Calu3 (cell line): ENCODE measurements around the gene TRIM44. TPM values are rescaled to one million over a fixed set of nuclear protein-coding genes. Genes with fewer than 3 reads are reported as not detected.

Experiments
- BruUV-seq: library from RNA; stranded (reverse); fragments of 400-500 nt; replicated peaks from 2 replicates; lab custom pipeline; 2021; lab: Mats Ljungman, UMichigan
- CTCF ChIA-PET: fragments of 300-600 bp; sonication (Branson Sonifier 250); formaldehyde crosslinking; loops from one replicate; lab custom pipeline; 2022; ENCODE audit warnings: antibody characterized with exemption; lab: Charles Lee
- DNase-seq: peaks from one replicate; pipeline ENCODE4 v3.0.0; 2022
- H3K27ac Mint-ChIP-seq: one replicate; pipeline ENCODE4 v1.8.0; 2022; ENCODE audit warnings: mixed read lengths; ENCODE audit not compliant: unreplicated experiment
- H3K27me3 Mint-ChIP-seq: one replicate; pipeline ENCODE4 v1.8.0; 2022; ENCODE audit warnings: mixed read lengths; ENCODE audit not compliant: unreplicated experiment
- H3K36me3 Mint-ChIP-seq: one replicate; pipeline ENCODE4 v1.8.0; 2022; ENCODE audit warnings: mild to moderate bottlenecking, moderate library complexity, mixed read lengths; ENCODE audit not compliant: insufficient read depth, unreplicated experiment
- H3K4me1 Mint-ChIP-seq: one replicate; pipeline ENCODE4 v1.8.0; 2022; ENCODE audit warnings: mild to moderate bottlenecking, low read depth, mixed read lengths; ENCODE audit not compliant: unreplicated experiment
- H3K4me3 Mint-ChIP-seq: one replicate; pipeline ENCODE4 v1.8.0; 2022; ENCODE audit warnings: mild to moderate bottlenecking, low read depth, moderate library complexity, mixed read lengths; ENCODE audit not compliant: unreplicated experiment
- H3K9me3 Mint-ChIP-seq: one replicate; pipeline ENCODE4 v1.8.0; 2022; ENCODE audit warnings: low read depth, mixed read lengths; ENCODE audit not compliant: unreplicated experiment
- intact Hi-C: fragments of 100-400 bp; cut with micrococcal nuclease; formaldehyde crosslinking; loops from one replicate; pipeline ENCODE4 v1.10.0; 2022; ENCODE audit not compliant: unreplicated experiment
- total RNA-seq: library from RNA; stranded (reverse); gene quantifications from 2 replicates; pipeline ENCODE4 v1.2.3, GENCODE V29; 2022
- TF ChIP-seq, protein P1 (sequence below): fragments of 200-600 bp; IDR thresholded peaks from one replicate; pipeline ENCODE4 v1.8.0; 2022; ENCODE audit warnings: antibody characterized with exemption; ENCODE audit not compliant: unreplicated experiment

Gene TRIM44
- total RNA-seq, 1 experiment from 2014 or later: 71.3 TPM

DNA sequence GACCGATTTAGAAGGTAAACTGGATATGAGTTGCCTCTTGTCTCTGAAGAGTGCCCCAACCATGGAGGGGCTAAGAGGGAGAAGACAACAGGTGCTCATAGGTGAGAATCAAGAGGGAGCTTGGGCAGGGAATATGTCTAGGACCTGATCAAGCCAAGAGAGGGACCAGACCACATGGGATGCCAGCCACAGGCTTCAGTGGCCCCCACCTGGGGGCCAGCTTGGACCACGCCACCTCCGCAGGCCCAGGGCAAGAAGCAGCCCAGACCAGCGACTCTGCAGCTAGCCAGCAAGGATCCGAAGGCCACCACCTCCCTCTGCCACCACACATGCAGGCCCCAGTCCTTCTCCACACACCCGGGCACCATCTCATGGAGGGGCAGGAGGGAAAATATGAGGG is 188.8 kb downstream of the TRIM44 start:
- no peak for DNase-seq
- Mint-ChIP-seq H3K27me3 (peaks cover 54% of the 10 kb centered on the region), H3K27ac (no peak overlapping the region), H3K4me3 (no peak overlapping the region), H3K36me3 (no peaks in the 10 kb centered on the region), H3K4me1 (no peaks in the 10 kb centered on the region), H3K9me3 (no peaks in the 10 kb centered on the region)
- intact Hi-C loops: no loop called here
- CTCF ChIA-PET: interaction anchor here (0.6 kb wide), 1 partner anchor 787 kb away, joined by 5 read pairs; no protein-coding TSS in a partner anchor
- TF ChIP-seq, protein P1, sequence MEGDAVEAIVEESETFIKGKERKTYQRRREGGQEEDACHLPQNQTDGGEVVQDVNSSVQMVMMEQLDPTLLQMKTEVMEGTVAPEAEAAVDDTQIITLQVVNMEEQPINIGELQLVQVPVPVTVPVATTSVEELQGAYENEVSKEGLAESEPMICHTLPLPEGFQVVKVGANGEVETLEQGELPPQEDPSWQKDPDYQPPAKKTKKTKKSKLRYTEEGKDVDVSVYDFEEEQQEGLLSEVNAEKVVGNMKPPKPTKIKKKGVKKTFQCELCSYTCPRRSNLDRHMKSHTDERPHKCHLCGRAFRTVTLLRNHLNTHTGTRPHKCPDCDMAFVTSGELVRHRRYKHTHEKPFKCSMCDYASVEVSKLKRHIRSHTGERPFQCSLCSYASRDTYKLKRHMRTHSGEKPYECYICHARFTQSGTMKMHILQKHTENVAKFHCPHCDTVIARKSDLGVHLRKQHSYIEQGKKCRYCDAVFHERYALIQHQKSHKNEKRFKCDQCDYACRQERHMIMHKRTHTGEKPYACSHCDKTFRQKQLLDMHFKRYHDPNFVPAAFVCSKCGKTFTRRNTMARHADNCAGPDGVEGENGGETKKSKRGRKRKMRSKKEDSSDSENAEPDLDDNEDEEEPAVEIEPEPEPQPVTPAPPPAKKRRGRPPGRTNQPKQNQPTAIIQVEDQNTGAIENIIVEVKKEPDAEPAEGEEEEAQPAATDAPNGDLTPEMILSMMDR: no peak
- no TSS peak for BruUV-seq

DNA sequence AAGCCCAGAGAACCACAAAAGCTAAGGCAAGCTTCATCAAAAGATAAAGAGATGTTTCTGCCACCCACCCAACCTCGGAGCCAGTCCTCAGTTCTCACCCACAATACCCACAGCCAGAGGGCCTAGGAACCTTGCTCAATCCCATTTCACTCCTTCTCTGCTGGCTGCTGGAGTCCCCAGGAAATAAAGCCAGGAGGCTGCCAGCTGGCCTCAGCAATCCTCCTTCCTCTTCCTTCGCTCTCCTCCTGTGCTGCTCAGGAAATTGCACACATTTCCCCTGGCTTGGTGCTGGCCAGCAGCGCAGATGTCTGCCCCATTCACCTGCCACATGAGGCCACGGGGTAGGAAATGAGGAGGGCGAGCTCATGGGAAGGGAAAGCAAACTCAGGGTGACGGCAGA is 189.5 kb downstream of the TRIM44 start:
- H3K27ac Mint-ChIP-seq: no peak overlapping the region
- CTCF ChIA-PET: no interaction called here
- no peak overlapping the region for H3K4me3 Mint-ChIP-seq
- TF ChIP-seq, protein P1: no peak
- H3K4me1 Mint-ChIP-seq: no peaks in the 10 kb centered on the region
- DNase-seq: no peak
- BruUV-seq: no TSS peak
- peaks cover 54% of the 10 kb centered on the region for H3K27me3 Mint-ChIP-seq
- H3K9me3 Mint-ChIP-seq: no peaks in the 10 kb centered on the region
- intact Hi-C loops: no loop called here
- H3K36me3 Mint-ChIP-seq: no peaks in the 10 kb centered on the region

DNA sequence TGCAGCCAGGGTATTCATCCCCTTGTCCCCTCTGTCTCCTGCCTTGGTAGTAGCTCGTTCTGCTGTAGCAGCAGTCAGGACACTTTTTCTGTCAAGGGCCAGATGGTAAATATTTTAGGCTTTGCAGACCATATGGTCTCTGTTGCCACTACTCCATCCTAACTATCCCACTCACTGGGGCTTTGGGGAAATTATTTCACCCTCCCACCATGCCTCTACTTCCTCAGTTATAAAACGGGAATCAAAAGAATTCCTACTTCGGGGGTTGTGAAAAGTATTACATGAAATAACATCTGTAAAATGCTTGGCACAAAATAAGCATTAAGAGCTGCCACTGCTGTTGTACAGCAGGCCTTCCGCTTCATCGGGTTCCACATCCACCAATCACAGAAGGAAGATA is 191.4 kb downstream of the TRIM44 start:
- Mint-ChIP-seq H3K36me3 (no peaks in the 10 kb centered on the region), H3K27ac (no peak overlapping the region), H3K9me3 (no peaks in the 10 kb centered on the region), H3K4me3 (no peak overlapping the region), H3K27me3 (peaks cover 35% of the 10 kb centered on the region), H3K4me1 (no peaks in the 10 kb centered on the region)
- CTCF ChIA-PET: no interaction called here
- no TSS peak for BruUV-seq
- intact Hi-C loops: no loop called here
- DNase-seq: no peak
- TF ChIP-seq, protein P1: no peak

DNA sequence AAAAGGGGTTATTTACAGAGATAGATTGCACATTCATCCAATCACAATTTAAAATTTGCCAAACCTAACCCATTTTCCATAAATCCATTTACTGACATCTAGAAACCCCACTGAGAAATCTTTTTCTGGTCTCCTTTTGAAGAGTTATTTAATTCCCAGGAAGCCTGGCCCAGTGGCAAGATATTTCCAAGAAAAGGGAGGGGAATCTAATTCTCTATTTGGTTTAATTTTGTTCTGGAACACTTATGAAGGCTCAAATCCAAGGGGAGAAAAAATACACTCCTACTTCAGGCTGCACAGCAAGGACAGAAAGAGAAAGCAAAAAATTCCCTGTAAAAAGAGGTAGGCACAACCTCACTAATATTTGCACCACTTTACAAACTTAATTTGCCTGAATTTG is 193.1 kb downstream of the TRIM44 start:
- DNase-seq: no peak
- TF ChIP-seq, protein P1: no peak
- H3K9me3 Mint-ChIP-seq: no peaks in the 10 kb centered on the region
- H3K4me1 Mint-ChIP-seq: no peaks in the 10 kb centered on the region
- peaks cover 23% of the 10 kb centered on the region for H3K27me3 Mint-ChIP-seq
- no peaks in the 10 kb centered on the region for H3K36me3 Mint-ChIP-seq
- no peak overlapping the region for H3K27ac Mint-ChIP-seq
- BruUV-seq: no TSS peak
- intact Hi-C loops: no loop called here
- CTCF ChIA-PET: no interaction called here
- H3K4me3 Mint-ChIP-seq: no peak overlapping the region
